ENCODE results near the gene NAV2.

GRCh38 chr11:19747634-19748033 is 35.0 kb downstream of the NAV2 start:
- TF ChIP-seq CTCF (IDR thresholded peaks at IDR 0.05), result no peak
- TF ChIP-seq SIN3A (IDR thresholded peaks at IDR 0.05; ENCODE audit: borderline replicate concordance, insufficient read depth, low read depth, low read length), result no peak
